K562 (cell line): ENCODE data around the gene NEK1.

ENCODE experiments used
- CEBPB ChIP-seq: fragments of 450-650 bp; IDR thresholded peaks from 2 replicates; pipeline ENCODE4 v1.6.1; 2016; ENCODE audit warnings: missing genetic modification characterization, missing compliant biosample characterization
- FOSL1 ChIP-seq: fragments of 200-800 bp; sonication (Bioruptor generic); conservative IDR thresholded peaks from 2 replicates; pipeline ENCODE4 v1.6.1; 2016; ENCODE audit warnings: missing genetic modification characterization, missing compliant biosample characterization
- HDGF ChIP-seq: fragments of 450-650 bp; IDR thresholded peaks from 2 replicates; pipeline ENCODE4 v1.6.1; 2016
- MTF1 ChIP-seq: fragments of 250-450 bp; sonication (Bioruptor Pico); IDR thresholded peaks from 2 replicates; pipeline ENCODE4 v1.9.0; 2021; ENCODE audit warnings: moderate library complexity, mild to moderate bottlenecking, inconsistent platforms, borderline replicate concordance
- POLR2A ChIP-seq: fragments of 450-650 bp; conservative IDR thresholded peaks from 2 replicates; pipeline ENCODE4 v1.6.1; 2016
- POLR2AphosphoS5 ChIP-seq: IDR thresholded peaks from 2 replicates; pipeline ENCODE4 v1.6.1; 2011; ENCODE audit warnings: mild to moderate bottlenecking, low read depth, low read length, moderate library complexity; ENCODE audit not compliant: control insufficient read depth, insufficient read depth
- SIN3A ChIP-seq, 2 experiments: fragments of 150-350 bp in 1 of 2; IDR thresholded peaks; 2 replicates each; pipeline ENCODE4 v1.6.1; 2011 to 2016; ENCODE audit warnings: borderline replicate concordance in 2 of 2, low read depth in 2 of 2, low read length in 2 of 2, mild to moderate bottlenecking in 2 of 2, moderate library complexity in 2 of 2; ENCODE audit not compliant: control insufficient read depth in 1 of 2
- SREBF2 ChIP-seq: sonication (generic); formaldehyde crosslinking; IDR thresholded peaks from 2 replicates; pipeline ENCODE4 v1.4.0; 2020; ENCODE audit warnings: mild to moderate bottlenecking, missing genetic modification reagents
- ZFP36 ChIP-seq: fragments of 150-350 bp; IDR thresholded peaks from 2 replicates; pipeline ENCODE4 v1.6.1; 2018; ENCODE audit warnings: low read length, low read depth; ENCODE audit not compliant: partially characterized antibody
- ZFX ChIP-seq: sonication (generic); formaldehyde crosslinking; IDR thresholded peaks from 2 replicates; pipeline ENCODE4 v1.8.0; 2022; ENCODE audit warnings: mild to moderate bottlenecking, missing genetic modification reagents, moderate library complexity
- ZNF121 ChIP-seq: sonication (generic); formaldehyde crosslinking; conservative IDR thresholded peaks from 2 replicates; pipeline ENCODE4 v1.8.0; 2022; ENCODE audit warnings: missing genetic modification reagents
- TF ChIP-seq, protein P1 (sequence below), 3 experiments: IDR thresholded peaks in 2 of 3; conservative IDR thresholded peaks in 1 of 3; 2 replicates each; pipeline ENCODE4 v1.5.1; 2011 to 2012; ENCODE audit warnings: low read length in 3 of 3, mild to moderate bottlenecking in 3 of 3, control low read depth in 2 of 3, improper control_type of control experiment in 1 of 3, inconsistent platforms in 1 of 3, low read depth in 1 of 3, mixed read lengths in 1 of 3, moderate library complexity in 1 of 3; ENCODE audit not compliant: insufficient read depth in 2 of 3
- TF ChIP-seq, protein P2 (sequence below): fragments of 250-450 bp; sonication (Bioruptor Pico); IDR thresholded peaks from 2 replicates; pipeline ENCODE4 v1.5.0; 2021; ENCODE audit warnings: mild to moderate bottlenecking, borderline replicate concordance

DNA sequence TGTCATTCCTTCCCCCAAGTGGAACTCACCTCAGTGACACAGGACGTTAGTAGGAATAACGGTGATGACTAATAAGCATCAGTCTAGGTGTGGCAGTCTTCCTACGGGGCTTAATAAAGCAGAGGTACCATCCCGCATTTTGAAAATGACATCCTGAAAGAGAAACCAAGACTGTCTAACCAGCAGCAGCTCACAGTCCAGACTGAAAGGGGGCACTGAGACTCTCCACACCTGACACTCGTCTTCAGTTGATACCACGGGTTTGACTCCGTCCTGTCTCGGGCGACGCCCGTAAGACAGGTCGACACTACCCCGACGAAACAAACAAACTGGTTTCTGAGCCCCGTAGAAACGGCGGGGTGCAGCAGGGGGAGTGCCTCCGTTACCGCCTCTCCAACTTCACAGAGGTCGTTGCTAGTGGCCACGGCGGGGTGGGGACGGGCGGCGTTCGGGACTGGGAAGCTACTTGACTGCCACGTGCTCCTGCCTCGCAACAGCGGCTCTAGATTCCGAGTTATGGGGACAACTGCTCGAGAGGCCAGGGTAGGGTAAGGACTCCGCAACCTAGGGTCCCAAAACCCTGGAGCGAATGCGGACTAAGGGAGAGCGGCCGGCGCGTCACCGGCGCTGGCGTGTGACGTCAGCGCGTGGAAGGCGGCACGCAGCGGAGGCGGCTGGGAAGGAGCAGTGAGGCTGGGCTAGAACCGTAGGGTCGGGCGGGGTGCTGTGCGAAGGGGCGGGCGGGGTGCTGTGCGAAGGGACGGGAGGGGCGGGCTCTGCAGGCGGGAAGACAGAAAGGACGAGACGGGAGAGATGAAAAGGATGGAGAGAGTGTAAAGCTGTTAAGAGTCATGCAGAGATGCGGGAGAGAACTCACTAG is at the start of gene NEK1:
- TF ChIP-seq POLR2AphosphoS5 (peak; percentile 94), CEBPB (tag) (no peak), SREBF2 (CRISPR knock-in tag) (no peak), ZNF121 (CRISPR knock-in tag) (no peak), ZFX (CRISPR knock-in tag) (peak; percentile 40; the same call in 1 of the 2 replicates), POLR2A (peak; percentile 96), MTF1 (no peak), ZFP36 (no peak), FOSL1 (tag) (peak; percentile 51; the same call in 1 of the 2 replicates), HDGF (no peak), SIN3A (IDR thresholded peaks at IDR 0.05; ENCODE audit: borderline replicate concordance in 2 of 2, control insufficient read depth in 1 of 2, low read depth in 2 of 2, low read length in 2 of 2) (0 out of 4 replicates have a peak, but pooled peaks of 1 of the 2 experiments have one; percentile 41)
- TF ChIP-seq, protein P1, sequence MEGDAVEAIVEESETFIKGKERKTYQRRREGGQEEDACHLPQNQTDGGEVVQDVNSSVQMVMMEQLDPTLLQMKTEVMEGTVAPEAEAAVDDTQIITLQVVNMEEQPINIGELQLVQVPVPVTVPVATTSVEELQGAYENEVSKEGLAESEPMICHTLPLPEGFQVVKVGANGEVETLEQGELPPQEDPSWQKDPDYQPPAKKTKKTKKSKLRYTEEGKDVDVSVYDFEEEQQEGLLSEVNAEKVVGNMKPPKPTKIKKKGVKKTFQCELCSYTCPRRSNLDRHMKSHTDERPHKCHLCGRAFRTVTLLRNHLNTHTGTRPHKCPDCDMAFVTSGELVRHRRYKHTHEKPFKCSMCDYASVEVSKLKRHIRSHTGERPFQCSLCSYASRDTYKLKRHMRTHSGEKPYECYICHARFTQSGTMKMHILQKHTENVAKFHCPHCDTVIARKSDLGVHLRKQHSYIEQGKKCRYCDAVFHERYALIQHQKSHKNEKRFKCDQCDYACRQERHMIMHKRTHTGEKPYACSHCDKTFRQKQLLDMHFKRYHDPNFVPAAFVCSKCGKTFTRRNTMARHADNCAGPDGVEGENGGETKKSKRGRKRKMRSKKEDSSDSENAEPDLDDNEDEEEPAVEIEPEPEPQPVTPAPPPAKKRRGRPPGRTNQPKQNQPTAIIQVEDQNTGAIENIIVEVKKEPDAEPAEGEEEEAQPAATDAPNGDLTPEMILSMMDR (IDR thresholded peaks at IDR 0.05 in 2 of 3, conservative IDR thresholded peaks at IDR 0.05 in 1 of 3; ENCODE audit: insufficient read depth in 2 of 3, low read depth in 1 of 3, low read length in 3 of 3): peak in 2 of 3 experiments; percentile 6 to 13; a peak in 1 of 6 replicates
- TF ChIP-seq, protein P2, sequence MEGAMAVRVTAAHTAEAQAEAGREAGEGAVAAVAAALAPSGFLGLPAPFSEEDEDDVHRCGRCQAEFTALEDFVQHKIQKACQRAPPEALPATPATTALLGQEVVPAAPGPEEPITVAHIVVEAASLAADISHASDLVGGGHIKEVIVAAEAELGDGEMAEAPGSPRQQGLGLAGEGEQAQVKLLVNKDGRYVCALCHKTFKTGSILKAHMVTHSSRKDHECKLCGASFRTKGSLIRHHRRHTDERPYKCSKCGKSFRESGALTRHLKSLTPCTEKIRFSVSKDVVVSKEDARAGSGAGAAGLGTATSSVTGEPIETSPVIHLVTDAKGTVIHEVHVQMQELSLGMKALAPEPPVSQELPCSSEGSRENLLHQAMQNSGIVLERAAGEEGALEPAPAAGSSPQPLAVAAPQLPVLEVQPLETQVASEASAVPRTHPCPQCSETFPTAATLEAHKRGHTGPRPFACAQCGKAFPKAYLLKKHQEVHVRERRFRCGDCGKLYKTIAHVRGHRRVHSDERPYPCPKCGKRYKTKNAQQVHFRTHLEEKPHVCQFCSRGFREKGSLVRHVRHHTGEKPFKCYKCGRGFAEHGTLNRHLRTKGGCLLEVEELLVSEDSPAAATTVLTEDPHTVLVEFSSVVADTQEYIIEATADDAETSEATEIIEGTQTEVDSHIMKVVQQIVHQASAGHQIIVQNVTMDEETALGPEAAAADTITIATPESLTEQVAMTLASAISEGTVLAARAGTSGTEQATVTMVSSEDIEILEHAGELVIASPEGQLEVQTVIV (CRISPR knock-in tag): no peak
